GM19238 (cell line): Measurements from ENCODE around the gene PCSK9.
"Not testable (repeated sequence)": the region's sequence is repeated elsewhere in the genome, so short reads cannot be mapped to it uniquely, and the experiment has no call there.

Experiments used
- DNase-seq: peaks from one replicate; pipeline ENCODE4 v3.0.0; 2011; ENCODE audit warnings: low spot score; ENCODE audit not compliant: insufficient read length

Gene PCSK9

DNA sequence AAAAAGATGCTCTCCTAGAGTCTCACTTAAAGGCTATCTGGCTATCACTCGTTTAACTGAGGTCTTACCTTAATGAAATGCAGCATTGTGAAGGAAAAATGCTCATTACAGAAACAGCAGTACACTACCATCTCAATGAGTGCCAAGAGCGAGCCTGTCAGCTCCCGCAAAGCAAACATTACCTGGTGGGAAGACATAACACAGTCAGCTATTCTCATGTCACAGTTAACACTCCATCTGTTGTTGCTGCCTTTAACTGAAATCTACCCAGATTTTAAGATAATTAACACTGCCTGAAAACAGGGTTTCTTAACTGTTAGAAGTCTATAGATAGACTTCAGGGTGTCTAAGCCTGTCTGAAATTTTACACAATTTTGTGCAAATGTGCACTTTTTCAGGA is 39.1 kb downstream of the PCSK9 start:
- DNase-seq = no peak

GRCh38 chr1:55079651-55080050 is 40.3 kb downstream of the PCSK9 start:
- DNase-seq = no peak

- DNase-seq = no peak
Observed at GRCh38 chr1:55081188-55081904, 42.0 kb downstream of the PCSK9 start.

- no peak for DNase-seq
Observed at GRCh38 chr1:55081905-55082296, 42.6 kb downstream of the PCSK9 start.

- DNase-seq = no peak
Observed at GRCh38 chr1:55084257-55084656, 44.9 kb downstream of the PCSK9 start.

- DNase-seq = no peak
Observed at GRCh38 chr1:55087439-55087838, 48.1 kb downstream of the PCSK9 start.

GRCh38 chr1:55088413-55088812 is 49.1 kb downstream of the PCSK9 start:
- no peak for DNase-seq

DNA sequence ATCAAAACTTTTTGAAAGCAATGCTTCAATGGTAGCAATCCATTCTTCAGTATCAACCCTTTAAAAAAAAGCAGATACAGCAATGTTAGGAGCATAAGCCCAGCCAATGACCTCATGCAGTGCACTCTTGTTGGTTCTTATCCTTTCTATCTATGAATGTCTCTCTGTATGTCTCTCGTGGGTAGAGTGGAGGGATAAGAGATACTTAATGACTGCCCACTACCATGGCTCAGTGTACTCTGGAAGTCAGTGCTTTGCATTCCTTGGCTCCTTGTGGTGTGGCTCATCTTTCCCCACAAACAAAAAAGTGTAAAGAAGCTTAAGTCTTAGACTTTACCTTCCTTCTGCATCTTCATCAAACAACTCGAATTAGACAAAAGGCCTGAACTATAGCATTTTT is 50.3 kb downstream of the PCSK9 start:
- no peak for DNase-seq

DNA sequence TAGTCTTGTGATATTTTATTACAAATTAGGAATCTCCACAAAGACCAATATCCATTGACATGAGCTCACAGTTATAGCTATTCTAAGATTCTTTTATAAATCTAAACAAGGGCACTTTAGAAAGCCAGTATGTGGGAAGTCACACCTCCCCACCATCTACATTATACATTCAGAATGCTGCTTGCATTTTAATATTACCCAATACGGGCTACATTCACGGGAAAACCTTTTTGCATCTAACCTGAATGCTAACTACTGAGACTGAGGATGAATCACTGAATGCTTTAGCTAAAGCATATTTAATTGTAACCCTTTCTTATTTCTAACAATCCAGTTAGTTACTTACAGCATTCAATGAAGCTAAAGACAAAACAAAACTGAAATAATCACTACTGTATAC is 53.1 kb downstream of the PCSK9 start:
- DNase-seq = no peak

- DNase-seq = no peak
Observed at GRCh38 chr1:55095095-55095494, 55.7 kb downstream of the PCSK9 start.

DNA sequence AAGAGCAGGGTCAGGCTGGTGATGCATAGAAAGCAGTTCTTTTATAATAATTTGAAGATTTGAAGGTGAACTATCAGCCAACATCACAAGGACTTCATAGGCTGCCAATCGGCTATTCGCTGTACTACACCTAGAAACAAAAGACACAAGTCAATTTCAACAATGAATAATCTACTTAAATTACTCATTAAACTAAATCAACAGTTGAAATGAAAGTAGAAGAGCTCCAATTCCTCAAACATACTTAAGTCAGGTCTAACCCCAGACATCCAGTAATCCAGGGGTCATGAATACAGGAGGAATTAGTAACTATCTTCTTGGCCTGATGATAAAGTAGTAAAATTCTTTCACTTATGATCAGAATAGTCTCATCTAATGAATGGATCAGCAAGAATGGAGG is 64.5 kb downstream of the PCSK9 start:
- DNase-seq = no peak

- no peak for DNase-seq
Observed at GRCh38 chr1:55107101-55107500, 67.8 kb downstream of the PCSK9 start.

DNA sequence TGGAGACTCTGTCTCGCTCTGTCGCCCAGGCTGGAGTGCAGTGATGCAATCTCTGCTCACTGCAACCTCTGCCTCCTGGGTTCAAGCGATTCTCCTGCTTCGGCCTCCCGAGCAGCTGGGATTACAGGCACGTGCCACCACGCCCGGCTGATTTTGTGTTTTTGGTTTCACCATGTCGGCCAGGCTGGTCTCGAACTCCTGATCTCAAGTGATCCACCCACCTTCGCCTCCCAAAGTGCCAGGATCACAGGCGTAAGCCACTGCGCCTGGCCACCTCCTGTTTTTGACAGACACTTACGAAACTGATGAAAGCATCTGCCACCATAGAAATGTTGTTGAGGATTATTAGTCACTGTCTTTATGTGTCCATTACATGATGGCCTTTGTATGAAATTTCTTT is 69.7 kb downstream of the PCSK9 start:
- not testable (repeated sequence) for DNase-seq
